Ishikawa (cell line): ENCODE data around the gene STRN3.

Experiments used
- CEBPB ChIP-seq: IDR thresholded peaks from 2 replicates; pipeline ENCODE4 v1.6.1; 2012
- CREB1 ChIP-seq: IDR thresholded peaks from 2 replicates; pipeline ENCODE4 v1.6.1; 2012; ENCODE audit warnings: low read depth
- EGR1 ChIP-seq: IDR thresholded peaks from 2 replicates; pipeline ENCODE4 v1.6.1; 2012
- EP300 ChIP-seq: IDR thresholded peaks from 2 replicates; pipeline ENCODE4 v1.6.1; 2012; ENCODE audit warnings: borderline replicate concordance
- FOXM1 ChIP-seq: IDR thresholded peaks from 2 replicates; pipeline ENCODE4 v1.6.1; 2012; ENCODE audit warnings: low read depth, borderline replicate concordance
- NFIC ChIP-seq: IDR thresholded peaks from 2 replicates; pipeline ENCODE4 v1.6.1; 2012
- RAD21 ChIP-seq: IDR thresholded peaks from 2 replicates; pipeline ENCODE4 v1.6.1; 2012; ENCODE audit warnings: low read depth
- REST ChIP-seq: IDR thresholded peaks from 2 replicates; pipeline ENCODE4 v1.6.1; 2012; ENCODE audit warnings: low read depth, mild to moderate bottlenecking
- TAF1 ChIP-seq: IDR thresholded peaks from 2 replicates; pipeline ENCODE4 v1.6.1; 2012; ENCODE audit warnings: low read depth, mild to moderate bottlenecking
- TCF12 ChIP-seq: IDR thresholded peaks from 2 replicates; pipeline ENCODE4 v1.6.1; 2012; ENCODE audit warnings: low read depth
- TEAD4 ChIP-seq: IDR thresholded peaks from 2 replicates; pipeline ENCODE4 v1.6.1; 2012
- YY1 ChIP-seq: IDR thresholded peaks from 2 replicates; pipeline ENCODE4 v1.6.1; 2012; ENCODE audit warnings: low read depth
- ZBTB7A ChIP-seq: IDR thresholded peaks from 2 replicates; pipeline ENCODE4 v1.6.1; 2012; ENCODE audit warnings: low read depth
- TF ChIP-seq, protein P1 (sequence below): IDR thresholded peaks from 2 replicates; pipeline ENCODE4 v1.6.1; 2012
- TF ChIP-seq, protein P2 (sequence below): IDR thresholded peaks from 2 replicates; pipeline ENCODE4 v1.6.1; 2012

Gene STRN3

GRCh38 chr14:31043379-31043778, 17.2 kb upstream of the STRN3 start:
- TF ChIP-seq EP300 = no peak
- no peak for TF ChIP-seq ZBTB7A
- no peak for TF ChIP-seq REST
- TF ChIP-seq YY1 = no peak
- no peak for TF ChIP-seq TCF12
- TF ChIP-seq, protein P1, sequence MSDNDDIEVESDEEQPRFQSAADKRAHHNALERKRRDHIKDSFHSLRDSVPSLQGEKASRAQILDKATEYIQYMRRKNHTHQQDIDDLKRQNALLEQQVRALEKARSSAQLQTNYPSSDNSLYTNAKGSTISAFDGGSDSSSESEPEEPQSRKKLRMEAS = no peak
- TF ChIP-seq CEBPB = no peak
- no peak for TF ChIP-seq CREB1
- TF ChIP-seq RAD21 = no peak
- no peak for TF ChIP-seq EGR1
- no peak for TF ChIP-seq NFIC
- TF ChIP-seq TEAD4 = no peak
- TF ChIP-seq TAF1 = no peak
- TF ChIP-seq, protein P2, sequence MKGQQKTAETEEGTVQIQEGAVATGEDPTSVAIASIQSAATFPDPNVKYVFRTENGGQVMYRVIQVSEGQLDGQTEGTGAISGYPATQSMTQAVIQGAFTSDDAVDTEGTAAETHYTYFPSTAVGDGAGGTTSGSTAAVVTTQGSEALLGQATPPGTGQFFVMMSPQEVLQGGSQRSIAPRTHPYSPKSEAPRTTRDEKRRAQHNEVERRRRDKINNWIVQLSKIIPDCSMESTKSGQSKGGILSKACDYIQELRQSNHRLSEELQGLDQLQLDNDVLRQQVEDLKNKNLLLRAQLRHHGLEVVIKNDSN = no peak
- TF ChIP-seq FOXM1 = no peak

DNA sequence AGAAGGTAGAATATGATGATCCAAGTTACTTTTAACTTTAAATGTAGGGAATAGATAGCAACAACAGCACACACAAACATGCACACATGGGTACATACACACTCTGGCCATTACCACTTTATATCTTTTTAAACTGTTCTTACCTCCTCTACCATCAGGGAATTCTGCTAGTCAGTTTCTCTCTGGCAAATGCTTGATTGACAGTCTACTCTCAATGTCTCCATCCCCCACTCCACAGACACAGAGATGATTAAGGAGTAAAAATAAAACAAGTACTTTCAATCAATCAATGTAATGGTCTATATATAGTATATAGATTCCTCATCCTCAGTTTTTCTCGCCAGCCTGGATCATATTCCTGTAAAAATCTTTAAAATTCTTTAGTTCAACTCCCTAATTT, 16.1 kb upstream of the STRN3 start:
- TF ChIP-seq REST (no peak), TCF12 (no peak), YY1 (no peak), FOXM1 (no peak), TEAD4 (no peak), NFIC (no peak), CREB1 (no peak), ZBTB7A (no peak), TAF1 (no peak)
- TF ChIP-seq, protein P1 = no peak
- TF ChIP-seq, protein P2 = no peak

DNA sequence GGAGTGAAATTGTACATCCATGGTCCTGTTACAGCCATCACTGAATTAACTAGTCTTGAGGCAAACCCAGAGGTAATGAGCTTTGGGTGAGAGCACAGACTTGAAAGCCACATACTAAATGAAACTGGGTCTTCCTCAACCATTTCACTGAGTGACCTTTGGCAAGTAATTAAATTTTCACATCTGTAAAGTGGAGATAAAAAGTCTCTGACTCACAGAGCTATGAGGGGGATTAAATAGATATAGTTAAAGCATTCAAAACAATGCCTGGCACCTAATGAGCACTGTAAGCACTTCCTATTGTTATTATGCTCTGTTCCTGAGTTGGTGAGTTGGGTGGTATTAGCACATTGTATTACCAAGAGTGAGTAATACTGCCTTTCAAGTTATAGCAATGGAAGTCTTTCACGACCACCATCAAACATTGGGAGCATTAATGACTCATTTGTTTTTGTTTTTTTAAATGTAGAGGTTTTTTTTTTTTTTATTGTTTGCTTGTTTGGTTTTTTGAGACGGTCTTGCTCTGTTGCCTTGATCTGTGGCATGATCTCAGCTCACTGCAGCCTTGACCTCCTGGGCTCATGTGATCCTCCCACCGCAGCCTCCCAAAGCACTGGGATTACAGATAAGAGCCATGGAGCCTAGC, 12.5 kb upstream of the STRN3 start:
- TF ChIP-seq, protein P1 = no peak
- no peak for TF ChIP-seq TAF1
- TF ChIP-seq CREB1 = no peak
- no peak for TF ChIP-seq TEAD4
- TF ChIP-seq CEBPB = no peak
- no peak for TF ChIP-seq EP300
- no peak for TF ChIP-seq RAD21
- no peak for TF ChIP-seq ZBTB7A
- TF ChIP-seq NFIC = no peak
- TF ChIP-seq, protein P2 = no peak
- TF ChIP-seq EGR1 = no peak

GRCh38 chr14:31037709-31038221, 11.6 kb upstream of the STRN3 start:
- no peak for TF ChIP-seq REST
- TF ChIP-seq, protein P1 = no peak
- TF ChIP-seq TAF1 = no peak
- TF ChIP-seq YY1 = no peak
- no peak for TF ChIP-seq EP300
- TF ChIP-seq EGR1 = no peak
- TF ChIP-seq CEBPB = no peak
- TF ChIP-seq NFIC = no peak
- TF ChIP-seq, protein P2 = no peak
- no peak for TF ChIP-seq TEAD4
- no peak for TF ChIP-seq TCF12
- no peak for TF ChIP-seq ZBTB7A
- no peak for TF ChIP-seq RAD21
- TF ChIP-seq CREB1 = no peak
- no peak for TF ChIP-seq FOXM1
